Fibroblast of peridontal ligament (primary cell): ENCODE measurements around the gene DUOXA2.
"Not testable (repeated sequence)": the region's sequence is repeated elsewhere in the genome, so short reads cannot be mapped to it uniquely, and the experiment has no call there.

Experiments used
- DNase-seq: peaks from one replicate; pipeline ENCODE4 v3.0.0-alpha.2; 2010; ENCODE audit errors: extremely low read depth

Gene DUOXA2

DNA sequence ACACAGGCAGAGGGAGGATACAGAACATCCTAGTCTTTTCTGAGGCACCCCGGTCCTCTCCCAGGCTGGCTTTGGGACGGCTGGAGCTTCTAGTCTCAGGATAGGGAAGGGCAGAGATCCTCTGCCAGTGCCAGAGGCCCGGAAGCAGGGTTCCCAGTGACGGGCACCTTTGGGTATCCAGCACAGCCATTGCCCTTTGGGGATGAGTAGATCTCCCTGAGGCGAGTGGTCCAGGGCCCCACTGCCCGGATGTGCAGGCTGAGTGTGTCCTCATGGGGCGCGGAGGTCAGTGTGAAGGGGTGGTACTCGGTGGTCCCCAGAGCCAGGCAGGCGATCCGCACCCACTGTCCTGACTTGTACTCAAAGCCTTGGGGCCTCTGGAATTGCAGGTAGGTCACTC lies 18.5 kb upstream of the DUOXA2 start:
- DNase-seq, result no peak

DNA sequence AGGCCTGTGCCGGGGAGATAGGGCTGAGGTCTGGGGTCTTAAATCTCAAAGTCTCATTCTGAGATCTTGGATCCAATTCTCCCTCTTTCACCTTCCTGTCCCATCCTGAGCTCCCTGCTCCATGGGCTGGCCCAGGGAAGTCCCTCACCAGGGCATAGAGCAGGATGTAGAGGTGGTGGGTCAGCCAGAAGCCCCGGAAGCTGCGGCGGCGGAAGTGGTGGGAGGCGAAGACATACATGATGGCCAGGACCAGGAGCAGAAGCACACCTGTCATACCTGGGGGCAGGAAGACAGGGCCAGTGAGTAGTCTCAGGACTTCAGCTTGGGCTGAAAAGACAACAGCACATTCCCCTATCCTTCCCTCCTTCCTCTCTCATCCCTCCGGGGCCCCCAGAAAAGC lies 16.7 kb upstream of the DUOXA2 start:
- no peak for DNase-seq

DNA sequence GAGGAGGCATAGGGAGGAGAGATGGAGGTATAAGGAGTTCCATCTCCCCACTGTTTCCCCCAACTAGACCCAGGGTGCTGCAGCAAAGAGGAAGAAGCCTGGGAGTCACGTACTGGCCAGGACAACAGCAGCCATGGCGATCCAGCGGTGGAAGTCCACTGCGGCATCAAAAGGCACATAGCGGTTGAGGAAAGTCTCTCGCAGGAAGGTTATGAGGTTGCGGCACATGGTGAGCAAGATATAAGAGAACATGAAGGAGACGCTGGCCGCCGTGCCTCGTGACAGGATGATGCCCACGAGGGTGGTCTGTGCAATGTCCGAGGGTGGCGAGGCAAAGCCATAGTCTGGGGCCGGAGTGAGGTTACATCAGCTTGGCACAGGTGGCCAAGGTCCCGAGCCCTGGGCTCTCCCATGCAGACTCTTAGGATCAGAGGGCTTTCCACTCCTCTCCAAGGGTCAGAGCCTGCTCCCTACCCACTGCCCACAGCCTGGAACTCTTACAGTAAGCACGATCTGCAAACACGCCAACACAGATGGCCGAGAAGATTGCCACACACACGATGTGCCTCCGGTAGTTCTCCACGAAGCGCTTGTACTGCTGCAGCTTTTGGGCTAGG lies 14.5 kb upstream of the DUOXA2 start:
- no peak for DNase-seq

DNA sequence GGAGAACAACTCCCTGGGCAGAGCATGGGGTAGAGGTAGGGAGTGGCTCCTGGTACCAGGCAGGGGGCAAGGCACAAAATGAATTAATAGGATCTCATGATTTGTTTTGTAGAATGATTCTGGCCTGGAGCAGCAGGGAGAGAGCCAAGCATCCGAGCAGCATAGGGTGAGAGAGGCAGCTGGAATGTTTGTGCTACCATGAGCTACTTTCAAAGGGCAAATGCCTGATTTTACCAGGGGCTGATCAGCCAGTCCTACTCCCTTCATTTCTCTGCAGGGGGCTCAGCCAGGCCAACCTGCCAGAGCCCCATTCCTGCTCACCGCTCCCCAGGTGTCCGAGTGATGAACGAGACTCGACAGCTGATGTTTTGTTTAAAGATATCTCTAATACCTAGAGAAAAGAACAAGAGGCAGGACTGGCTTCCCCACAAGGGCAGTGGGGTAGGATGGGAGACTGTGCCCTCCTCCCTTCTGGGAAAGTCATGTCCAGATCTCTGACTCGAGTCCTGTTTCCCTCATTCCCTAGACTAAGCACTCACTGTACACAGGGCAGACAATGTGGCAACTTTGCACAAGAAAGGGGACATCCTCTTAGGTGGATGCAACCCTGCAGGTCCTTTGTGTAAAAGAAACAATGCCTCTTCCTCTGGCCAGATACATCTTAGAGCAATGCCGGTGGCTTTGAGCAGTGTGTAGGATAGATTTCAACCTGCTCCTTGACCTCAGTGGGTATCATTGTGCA lies 13.1 kb upstream of the DUOXA2 start:
- DNase-seq, result no peak

DNA sequence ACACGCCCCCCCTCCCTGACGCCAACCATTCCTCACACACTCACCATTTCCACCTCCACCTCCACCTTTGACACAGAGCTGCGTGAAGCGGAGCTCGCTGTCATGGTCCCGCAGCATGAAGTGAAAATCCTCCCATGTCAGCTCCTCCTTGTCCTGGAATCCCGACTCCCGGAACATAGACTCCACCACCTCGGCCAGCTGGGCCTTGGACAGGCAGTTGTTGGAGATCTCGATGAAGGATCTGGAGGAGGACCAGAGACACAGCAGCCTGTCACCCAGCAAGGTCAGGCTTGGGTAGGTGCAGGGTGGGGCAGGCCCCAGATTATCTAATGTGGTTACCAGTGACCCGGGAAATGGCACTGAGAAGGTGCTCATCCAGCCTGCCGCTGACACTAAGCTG lies 12.4 kb upstream of the DUOXA2 start:
- no peak for DNase-seq

DNA sequence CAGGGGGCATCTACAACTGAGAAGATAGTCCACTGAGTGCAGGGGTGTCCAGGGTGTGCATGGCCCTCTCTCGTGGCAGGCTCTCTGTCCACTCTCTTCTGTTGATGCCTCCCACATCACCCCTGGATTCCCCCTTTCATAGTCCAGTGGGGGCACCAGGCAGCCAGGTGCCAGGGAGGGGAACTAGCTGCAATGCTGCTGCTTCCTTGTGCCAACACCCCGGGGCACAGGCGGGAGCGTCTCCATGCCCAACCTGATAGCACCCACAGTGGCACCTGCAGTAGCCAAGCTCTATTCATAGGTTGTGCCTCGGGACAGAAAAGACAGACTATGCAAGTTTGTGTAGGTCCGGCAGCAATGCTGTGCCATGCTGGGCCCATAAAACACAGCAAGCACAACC lies 11.9 kb upstream of the DUOXA2 start:
- DNase-seq, result no peak

DNA sequence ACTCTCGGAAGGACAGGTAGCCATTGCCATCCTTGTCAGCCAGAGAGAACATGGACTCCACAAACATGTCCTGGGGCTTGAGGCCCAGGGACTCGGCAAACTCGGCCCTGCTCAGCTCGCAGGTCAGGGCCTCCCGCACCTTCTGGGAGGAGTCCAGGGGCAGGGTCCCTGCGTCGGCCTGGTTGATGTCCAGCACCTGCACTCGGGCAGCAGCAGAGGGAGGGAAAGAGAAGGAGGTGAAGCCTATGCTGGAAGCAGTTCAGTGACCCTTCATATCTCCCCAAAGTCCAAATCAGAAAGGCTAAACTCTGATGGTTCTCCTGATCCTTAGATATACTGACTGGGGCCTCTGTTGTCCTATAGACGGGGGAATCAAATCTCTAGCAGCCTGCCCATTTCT lies 10.0 kb upstream of the DUOXA2 start:
- not testable (repeated sequence) for DNase-seq

DNA sequence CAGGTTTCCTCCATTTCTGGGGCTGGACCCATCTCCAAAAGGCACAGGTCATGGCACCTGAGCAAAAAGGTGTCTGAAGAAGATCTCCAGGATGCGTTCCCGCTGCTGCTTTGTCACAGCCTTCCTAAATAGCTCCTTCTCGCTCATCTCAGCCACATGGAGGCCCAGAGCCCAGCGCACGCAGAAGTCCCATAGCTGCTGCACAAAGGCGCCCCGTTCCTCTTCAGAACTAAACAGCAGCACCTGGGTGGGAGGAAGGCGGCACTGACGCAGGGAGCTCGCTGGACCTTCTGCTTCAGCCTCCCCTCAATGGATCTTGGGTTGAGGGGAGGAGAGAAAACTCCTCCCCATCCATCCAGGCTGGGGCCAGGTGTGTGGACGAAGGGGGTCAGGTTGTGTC lies 8.5 kb upstream of the DUOXA2 start:
- no peak for DNase-seq

DNA sequence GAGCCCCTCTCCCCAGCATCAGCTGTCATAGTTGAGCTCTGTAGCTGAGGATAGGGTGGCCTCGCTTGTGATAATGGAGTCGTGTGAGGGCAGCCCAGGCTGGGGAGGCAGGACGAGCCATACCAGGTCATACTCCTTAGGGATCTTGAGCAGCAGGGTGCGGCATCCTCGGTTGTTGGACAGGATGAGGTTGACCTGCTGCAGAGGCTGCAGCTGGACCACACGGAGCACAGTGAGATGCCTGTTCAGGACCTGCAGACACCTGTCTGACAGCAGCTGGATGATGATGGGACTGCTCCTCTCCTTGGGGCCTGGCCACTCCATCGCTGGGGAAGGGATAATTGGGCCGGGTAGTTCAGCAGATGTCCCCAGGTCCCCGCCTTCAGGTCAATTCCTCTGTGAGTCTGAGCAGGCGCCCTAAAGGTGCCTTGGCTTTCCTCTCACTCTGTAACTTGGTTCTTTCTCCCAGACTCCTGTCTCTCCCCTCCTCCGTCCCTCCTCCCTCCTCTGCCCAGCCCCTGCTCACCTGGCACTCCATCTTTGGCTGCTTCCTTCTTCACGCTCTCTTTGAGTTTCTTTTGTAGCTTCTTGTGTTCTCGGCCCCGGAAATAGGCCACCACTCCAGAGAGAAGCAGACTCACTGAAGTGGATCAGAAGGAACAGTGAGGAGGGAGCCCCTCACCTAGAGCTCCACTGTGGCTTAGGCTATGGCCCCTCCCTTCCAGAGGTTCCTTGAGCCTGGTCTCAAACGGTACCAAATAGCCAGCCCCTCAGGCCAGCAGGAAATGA lies 7.9 kb upstream of the DUOXA2 start:
- DNase-seq, result no peak

DNA sequence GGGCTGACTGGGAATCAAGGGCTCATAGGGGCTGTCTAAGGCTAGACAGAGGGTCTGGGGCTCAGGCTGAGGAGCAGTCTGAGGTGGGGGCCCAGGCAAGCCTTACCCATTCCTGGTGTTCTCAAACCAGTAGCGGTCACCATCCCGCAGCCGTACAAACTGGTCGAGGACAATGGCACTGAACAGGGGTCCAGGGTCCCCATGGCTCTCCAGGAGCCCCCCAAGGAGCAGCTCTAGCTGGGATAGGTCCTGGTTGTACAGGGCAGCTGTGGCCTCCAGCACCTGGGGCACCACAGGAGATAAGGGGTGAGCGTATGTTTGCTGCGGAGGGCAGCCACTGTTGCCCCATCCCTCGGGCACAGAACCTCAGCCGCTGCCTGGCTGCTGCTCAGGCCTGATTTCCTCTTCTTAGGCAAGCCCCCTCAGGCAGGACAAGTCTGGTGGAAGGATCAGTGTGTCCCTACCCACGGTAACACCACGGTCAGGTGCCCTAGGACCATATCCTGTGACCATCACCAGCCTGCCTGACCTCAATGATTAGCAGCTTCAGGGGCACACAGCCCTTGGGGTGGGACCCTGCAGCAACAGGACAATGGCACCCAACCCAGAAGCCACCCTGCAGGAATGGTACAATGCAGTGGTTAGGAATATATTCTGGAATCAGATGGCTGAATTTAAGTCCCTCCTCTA lies 6.0 kb upstream of the DUOXA2 start:
- no peak for DNase-seq

DNA sequence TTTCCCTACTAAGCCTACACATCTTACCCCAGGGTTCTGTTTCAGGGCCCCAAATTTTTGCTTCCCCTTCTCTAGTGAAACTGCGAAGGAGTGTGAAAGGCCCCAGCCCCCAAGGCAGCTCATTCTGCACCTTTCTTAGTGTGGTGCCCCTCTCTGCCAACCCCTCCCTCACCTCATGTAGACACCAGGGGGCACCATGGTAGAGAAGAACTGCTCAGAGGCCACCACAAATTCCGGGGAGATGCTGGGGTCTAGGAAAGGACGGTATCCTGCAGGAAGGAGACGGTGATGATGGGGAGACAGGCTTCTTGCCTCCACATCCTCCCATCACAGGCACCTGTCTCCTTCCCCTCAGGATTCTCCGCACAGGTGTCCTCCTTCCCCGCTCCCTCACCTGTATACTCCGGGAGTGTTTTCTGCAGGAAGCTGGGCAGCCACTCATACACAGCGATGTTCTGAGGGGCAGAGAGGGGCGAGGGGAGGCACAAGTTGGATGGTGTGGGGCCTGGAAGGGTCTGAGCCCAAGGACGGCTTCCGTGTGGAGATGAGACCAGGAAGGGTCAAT lies 3.8 kb upstream of the DUOXA2 start:
- DNase-seq, result no peak

DNA sequence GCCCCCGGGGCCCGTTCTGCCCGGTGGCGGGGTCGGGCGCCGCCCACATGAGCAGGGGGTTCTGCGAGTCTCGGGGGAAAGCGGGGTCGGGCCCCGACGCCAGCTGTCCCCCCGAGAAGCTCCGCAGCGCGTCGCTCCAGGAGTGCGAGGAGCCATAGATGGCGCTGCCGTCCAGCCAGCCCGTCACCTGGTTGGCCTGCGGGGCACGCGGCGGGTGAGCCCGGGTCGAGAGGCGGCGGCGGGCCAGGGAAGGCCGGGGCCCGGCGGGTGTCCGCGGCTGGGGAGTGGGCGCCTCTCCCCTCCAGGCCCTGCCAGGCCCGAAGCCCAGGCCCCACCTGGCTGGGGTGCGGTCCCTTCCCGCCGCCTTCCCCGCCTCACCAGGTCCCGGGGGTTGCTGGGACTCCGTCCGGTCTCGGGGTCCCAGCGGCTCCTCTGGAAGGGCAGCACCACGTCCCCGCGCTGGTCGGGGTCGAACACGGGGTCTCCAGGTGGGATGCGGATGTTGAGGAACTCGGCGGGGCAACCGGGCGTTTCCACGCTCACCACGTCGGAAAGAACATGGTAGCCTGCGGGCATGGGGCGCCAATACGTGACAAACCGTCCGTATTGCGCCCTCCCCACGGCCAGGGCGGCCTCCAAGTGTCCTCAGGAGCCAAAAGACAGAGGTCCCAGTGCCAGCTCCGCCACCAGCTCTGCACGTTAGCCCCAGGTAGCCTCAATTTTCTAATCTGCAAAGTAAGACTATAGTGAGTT lies 2.6 kb upstream of the DUOXA2 start:
- no peak for DNase-seq

DNA sequence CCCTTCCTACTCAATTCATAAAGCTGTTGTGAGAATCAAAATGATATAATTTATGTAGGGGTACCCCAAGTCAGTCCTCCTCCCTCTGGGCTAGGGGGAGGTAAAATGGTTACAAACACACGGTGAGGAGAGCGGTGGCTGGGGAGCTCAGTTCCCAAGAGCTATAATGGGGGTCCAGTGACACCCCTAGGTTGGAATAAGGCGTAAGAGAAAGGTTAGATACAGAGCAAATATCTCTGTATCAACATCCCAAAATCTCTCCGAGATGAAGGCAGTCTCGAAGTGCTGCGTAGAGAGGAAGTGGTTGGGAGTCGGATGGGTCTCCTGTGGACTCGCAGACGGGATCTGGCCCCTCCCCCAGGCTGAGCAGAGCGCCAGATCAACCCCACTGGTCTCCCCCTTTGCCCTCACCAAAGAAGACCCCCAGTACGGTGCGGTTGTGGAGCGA lies 2.0 kb upstream of the DUOXA2 start:
- DNase-seq, result no peak

DNA sequence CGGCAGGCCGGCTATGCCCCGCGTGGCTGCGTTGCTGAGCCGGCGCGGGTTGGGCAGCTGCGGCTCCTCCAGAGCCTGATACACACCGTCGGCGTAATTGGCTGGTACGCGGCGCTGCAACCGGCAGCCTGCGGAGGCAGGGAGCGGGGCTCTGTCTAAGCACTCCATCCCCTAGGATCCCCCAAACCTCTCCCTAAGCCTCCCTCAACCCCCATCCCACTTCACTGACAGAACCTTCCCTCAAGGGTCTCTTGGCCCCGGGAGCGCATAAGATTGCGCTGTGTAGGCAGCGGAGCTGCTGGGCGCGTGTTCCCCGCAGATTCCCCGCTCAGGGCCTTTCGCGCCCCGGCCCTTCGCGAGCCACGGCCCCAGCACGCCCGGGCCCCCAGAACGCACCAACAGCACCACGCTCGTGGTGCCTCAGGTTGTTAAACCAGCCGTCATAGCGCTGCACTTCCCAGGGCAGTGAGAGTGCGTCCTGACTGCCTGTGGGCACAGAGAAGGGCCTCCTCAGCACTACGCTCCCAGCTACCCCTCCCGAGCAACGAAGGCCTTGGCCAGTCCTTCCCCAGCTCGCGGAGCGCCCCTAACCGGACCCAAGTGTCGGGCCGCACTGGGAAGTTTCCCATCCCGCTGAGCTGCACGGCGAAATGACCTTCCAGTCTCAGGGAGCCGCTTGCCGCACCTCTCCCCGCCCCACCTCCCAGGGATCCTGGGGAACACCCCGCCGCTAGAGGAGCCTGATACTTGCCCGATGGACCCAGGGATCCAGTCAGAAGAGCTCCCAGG lies 1.3 kb upstream of the DUOXA2 start:
- DNase-seq, result no peak

DNA sequence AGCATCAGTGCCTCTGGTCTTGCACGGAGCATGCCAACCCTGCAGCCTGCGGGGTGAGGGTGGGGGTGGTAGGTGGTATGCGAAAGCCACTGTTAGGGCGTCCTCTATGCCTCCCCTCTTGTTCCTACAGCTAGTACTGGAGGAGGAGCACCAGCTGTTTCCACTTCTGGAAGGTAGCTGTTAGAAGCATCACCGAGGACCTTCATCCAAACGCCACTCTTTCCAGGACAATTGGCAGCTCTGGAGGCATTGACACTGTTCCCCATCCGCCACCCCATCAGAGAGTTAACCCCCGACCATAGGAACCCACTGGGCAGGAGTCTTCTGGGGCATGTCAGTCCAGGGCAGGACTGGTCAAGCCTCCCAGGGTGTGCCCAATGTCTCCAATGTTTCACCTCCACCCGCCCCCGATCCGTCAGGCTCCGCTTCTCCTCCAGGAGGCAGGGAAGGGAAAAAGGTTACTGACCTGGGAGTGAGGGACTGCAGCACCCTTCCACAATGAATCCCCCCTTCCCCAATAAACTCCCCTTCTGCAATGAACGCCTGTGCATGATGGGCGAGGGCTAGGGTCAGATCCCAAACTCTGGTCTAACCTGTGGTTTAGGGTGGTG lies 641 bp upstream of the DUOXA2 start:
- DNase-seq, result no peak

DNA sequence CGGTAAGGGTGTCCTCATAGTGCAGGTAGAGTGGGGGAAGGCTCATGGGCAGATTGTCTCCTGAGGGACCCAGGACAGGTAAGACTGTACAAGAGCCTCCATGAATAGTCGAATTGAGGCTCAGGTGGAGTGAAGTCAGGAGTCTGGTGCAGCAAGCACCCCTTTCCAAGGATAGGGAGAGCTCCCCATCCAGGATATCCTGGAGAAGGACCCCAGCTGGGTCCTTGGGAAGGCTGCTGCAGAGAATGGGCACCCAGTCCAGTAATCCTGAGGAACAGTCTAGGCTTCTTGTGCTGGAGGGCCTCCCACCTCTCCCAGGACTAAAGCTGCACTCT lies 592 bp downstream of the DUOXA2 start:
- no peak for DNase-seq

DNA sequence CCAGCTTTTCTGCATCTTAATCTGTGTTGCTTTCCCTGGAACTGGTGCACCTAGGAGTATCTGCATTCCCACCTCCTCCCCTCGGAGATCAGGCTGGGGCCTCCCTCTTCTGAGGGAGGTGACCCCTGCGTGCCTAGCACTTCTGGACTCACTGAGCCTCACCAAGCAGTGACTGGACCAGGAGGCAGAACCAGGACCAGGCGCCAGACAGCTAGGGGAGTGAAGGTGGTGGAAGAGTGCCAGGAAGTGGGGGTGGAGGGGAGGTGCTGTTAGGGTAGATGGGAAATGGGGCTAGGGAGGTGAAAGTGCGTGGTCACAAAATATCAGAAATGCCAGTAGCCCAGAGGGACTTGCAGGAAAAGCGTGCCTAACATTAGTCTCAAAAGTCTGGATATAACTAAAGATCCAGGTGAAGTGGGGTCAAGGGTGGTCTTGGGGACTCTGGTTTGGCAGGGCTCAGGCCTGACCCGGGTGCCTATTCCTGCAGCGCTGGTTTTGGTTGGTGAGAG lies 1.2 kb downstream of the DUOXA2 start:
- no peak for DNase-seq

DNA sequence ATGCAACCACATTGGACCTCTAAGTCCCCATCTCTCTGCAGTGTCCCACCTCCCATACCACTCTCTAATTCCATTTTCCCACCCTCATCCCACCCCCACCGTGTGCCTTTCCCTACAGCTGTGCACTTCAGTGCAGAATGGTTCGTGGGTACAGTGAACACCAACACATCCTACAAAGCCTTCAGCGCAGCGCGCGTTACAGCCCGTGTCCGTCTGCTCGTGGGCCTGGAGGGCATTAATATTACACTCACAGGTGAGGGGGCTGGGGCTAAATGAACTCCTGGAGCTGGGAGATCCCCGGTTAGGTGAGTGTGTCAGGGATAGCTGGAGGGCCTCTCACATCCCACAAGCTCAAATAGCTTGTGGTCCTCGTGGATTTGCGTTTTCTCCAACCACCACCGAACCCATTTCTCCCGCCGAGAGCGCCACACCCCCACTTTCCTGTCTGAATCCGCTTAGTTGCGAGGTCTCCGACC lies 1.9 kb downstream of the DUOXA2 start:
- no peak for DNase-seq

DNA sequence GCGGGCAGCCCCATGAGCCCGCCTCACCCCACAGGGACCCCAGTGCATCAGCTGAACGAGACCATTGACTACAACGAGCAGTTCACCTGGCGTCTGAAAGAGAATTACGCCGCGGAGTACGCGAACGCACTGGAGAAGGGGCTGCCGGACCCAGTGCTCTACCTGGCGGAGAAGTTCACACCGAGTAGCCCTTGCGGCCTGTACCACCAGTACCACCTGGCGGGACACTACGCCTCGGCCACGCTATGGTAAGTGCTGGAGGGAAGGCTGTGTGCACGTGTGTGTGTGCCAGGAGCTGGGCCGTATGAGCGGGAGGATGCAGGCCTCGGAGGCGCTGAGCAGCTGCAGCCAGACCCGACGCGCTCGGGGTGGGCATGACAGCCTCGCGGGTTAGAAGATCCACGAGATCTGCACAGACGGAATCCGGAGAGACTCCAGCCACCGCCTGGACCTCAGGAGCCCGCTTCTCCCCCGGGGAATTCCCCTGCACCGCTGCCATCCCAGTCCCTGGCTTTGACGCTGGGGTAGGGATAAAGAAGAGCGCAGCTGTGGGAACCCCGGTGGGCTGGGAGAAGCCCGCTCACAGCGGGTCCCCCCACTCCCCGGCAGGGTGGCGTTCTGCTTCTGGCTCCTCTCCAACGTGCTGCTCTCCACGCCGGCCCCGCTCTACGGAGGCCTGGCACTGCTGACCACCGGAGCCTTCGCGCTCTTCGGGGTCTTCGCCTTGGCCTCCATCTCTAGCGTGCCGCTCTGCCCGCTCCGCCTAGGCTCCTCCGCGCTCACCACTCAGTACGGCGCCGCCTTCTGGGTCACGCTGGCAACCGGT lies 2.6 kb downstream of the DUOXA2 start:
- no peak for DNase-seq
